C4-2B (cell line): ENCODE results near the gene JAKMIP3.

Experiments used
- ZFX ChIP-seq: fragments of 450-650 bp; IDR thresholded peaks from 2 replicates; pipeline ENCODE4 v1.6.1; 2017
- TF ChIP-seq, protein P1 (sequence below): fragments of 450-650 bp; conservative IDR thresholded peaks from 2 replicates; pipeline ENCODE4 v1.5.1; 2017; ENCODE audit warnings: mild to moderate bottlenecking

DNA sequence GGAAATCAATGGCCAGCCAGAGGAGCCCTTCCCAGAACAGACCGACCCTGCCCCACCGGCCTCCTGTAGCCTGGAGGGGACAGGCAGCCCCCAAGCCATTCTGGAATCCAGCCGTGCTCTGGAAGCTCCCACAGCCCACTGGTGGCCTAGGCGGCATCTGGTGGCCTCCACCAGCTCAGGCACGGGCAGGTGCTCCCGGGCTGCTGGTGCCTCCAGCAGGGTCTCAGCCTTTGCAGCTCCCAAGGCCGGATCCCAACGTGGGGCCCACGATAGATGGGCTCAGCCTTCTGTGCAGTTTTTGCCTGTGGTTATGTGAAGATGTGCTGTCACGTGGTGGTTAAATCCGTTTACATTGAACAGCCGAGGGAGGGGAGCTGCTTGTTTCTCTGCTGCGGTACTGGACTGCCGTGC lies 44.4 kb downstream of the JAKMIP3 start:
- TF ChIP-seq, protein P1, sequence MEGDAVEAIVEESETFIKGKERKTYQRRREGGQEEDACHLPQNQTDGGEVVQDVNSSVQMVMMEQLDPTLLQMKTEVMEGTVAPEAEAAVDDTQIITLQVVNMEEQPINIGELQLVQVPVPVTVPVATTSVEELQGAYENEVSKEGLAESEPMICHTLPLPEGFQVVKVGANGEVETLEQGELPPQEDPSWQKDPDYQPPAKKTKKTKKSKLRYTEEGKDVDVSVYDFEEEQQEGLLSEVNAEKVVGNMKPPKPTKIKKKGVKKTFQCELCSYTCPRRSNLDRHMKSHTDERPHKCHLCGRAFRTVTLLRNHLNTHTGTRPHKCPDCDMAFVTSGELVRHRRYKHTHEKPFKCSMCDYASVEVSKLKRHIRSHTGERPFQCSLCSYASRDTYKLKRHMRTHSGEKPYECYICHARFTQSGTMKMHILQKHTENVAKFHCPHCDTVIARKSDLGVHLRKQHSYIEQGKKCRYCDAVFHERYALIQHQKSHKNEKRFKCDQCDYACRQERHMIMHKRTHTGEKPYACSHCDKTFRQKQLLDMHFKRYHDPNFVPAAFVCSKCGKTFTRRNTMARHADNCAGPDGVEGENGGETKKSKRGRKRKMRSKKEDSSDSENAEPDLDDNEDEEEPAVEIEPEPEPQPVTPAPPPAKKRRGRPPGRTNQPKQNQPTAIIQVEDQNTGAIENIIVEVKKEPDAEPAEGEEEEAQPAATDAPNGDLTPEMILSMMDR, result no peak
- TF ChIP-seq ZFX, result no peak
